ENCODE measurements around the gene IL17RB.

GRCh38 chr3:53821631-53822121 lies 24.7 kb upstream of the IL17RB start:
- no peak for TF ChIP-seq TAF1 (IDR thresholded peaks at IDR 0.05; ENCODE audit: borderline replicate concordance, insufficient read depth, low read length)
- no peak for TF ChIP-seq POLR2AphosphoS5 (IDR thresholded peaks at IDR 0.05; ENCODE audit: low read depth, low read length)

Data from PFSK-1 (cell line).